Measurements from ENCODE around the gene CARD11.

The CARD11 gene

DNA sequence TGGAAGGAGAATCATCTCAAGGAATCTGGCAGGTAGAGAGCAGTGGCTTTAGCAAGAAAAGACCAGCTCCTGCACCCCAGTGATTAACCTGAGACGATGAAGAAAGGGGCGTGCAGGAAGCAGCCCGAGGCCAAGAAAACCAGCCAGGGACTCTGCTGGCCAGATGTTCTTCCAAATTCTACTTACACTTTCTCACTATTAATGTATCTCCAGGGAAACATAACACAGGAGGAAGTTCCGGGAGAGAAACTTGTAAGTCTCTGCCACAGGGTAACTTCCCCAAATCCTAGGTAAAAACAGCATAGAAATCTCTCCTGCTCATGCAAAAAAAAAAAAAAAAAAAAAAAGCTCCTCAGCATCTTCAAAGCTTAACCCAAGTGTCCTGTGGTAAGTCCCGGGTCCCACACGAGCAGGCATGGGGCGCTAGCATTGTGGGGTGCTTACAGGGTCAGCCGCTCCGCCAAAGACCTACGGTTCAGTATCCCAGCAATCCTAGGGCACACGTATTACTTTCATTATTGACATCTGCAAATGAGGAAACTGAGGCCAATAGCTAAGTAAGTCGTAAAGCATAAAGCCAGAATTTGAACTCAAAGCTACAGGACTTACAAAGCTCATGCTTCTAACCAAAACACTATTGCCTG lies 102.3 kb downstream of the CARD11 start:
- no peak for DNase-seq (ENCODE audit: low read depth, low spot score)

DNA sequence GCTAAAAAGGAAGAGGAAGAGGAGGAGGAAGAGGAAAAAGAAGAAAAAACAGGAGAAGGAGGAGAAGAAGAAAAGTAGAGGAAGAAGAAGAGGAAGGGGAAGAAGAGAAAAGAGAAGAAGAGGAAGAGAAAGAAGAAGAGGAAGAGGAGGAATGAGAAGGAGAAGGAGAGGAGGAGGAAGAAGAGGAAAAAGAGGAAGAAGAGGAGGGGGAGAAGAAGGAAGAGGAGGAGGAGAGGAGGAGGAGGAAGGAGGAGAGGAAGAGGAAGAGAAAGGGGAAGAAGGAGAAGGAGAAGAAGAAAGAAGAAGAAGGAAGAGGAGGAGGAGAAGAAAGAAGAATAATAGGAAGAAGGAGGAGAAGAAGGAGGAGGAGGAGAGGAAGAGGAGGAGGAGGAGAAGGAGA lies 103.2 kb downstream of the CARD11 start:
- no peak for DNase-seq (ENCODE audit: low read depth, low spot score)

DNA sequence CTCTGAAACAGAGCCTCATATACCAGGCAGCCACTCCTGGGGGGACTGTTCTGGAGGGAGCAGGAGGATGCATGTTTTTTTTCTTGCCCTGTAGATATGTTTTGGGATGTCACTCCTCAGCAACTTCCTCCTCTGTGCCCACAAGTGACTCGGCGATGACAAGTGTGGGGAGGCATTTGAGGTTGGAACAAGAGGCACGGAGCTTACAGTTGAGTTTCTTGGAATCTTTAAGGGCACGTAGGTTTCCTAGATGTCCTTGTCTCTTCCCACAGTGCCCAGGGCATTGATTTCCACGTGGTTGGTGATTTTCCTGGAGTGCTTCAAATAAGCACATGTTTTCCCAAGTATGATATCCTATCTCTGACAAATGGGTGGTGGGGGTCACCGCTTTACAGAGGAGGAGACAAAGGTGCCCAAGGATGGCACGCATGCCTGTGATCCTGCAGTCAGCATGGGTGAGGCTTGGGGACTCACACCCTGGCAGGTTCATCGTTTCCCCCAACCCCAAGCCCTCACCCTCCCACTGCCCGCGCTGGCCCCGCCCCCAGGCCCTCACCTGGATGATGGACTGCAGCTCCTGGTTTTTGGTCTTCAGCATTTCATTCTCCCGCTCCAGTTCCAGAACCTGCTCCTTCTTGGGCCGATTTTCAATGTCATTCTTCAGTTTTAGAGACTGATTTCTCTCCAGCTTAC lies 104.3 kb downstream of the CARD11 start:
- DNase-seq (ENCODE audit: low read depth, low spot score), result no peak

DNA sequence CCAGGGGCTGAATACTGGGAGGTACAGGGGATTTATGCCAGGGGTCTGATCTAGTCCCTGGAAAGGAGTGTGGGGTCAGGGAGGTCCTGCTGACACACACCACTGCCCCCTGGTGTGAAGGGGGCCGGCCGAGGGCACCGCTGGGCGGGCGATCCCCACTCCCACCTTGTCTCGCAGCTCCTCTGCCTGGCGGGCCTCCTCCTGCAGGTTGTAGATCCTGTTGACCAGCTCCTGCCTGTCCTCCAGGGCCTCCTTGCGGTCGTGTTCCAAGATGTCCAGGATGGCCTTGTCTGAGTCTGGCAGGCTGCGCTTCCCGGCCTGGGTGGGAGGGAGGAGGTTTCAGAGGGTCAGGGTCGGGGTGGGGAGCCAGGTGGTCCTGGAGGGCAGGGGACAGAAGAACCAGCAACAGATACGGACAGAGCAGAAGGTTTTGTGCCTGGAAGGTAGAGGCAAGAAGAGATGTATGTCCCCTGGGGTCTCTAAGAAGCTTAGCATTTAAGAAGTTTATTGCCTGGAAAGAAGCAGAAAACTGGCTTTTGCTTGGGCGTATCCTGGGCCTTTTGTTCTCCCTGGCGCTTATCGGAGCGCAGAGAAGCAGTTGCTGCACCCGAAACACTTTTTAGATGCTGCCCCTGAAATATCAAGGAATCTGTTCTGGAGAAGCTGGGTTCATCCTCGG lies 105.0 kb downstream of the CARD11 start:
- no peak for DNase-seq (ENCODE audit: low read depth, low spot score)

DNA sequence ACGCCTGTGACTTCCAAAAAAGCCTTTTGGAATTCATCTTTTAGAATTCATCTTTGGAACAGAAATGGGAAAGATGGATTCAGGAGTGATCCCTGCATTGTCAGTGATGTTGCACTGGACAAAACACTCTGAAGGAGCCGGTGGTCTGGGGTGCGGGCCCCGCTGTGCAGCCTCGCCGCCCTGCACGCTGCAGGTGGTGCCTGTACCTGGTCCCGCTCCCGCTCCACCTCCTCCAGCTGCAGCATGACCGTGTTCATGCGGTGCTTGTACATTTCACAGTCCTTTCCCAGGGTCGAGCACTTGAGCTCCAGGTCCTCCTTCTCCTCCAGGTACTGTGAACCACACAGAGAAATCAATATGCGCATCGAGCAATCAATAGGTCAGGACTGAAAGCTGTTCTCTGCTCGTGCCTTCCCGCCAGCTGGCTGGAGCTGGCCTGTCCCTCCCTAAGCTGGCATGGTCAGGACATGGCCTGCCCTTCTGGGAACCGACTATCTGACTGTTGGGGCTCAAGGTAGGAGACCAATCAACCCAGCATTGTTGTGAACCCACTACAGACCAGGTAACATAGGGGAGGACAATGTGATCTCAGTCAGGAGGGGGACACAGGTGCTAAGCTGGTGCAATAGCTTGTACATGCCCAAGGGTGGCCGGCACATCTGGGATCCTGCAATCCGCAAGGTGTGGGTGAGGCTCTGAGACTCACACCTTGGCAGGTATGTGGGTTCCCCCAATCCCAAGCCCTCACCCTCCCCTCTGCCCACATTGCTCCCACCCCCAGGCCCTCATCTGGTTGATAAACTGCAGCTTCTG lies 105.8 kb downstream of the CARD11 start:
- no peak for DNase-seq (ENCODE audit: low read depth, low spot score)

DNA sequence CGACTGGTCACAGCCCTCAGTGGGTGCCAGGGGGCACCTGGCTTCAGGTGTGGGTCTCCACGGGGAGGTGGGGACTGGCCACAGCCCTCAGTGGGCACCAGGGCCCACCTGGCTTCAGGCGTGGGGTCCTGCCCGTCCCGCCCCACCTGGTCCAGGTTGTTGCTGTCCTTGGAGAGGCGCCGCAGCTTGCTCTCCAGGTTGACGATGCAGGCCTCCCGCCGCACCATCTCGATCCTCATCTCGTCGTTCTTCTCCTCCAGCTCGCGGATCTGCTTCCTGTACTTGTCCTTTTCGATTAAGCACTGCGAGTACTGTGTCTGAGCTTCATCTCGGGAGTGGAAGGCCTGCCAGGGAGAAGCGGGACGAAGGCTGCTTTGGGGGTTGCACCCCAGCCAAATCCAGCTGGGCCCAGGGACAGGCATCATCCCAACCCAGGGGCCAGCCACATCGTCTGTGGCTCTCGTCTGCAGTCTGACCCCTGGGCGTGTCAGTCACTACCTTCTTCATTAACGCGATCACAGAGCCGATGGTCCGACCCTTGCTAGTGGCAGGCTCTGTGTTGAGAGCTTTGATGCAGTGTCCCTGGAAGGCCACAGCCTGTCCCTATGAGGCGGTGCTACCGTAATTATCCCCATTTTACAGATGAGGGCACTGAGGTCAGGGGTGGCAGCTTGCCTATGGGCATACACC lies 106.6 kb downstream of the CARD11 start:
- no peak for DNase-seq (ENCODE audit: low read depth, low spot score)

DNA sequence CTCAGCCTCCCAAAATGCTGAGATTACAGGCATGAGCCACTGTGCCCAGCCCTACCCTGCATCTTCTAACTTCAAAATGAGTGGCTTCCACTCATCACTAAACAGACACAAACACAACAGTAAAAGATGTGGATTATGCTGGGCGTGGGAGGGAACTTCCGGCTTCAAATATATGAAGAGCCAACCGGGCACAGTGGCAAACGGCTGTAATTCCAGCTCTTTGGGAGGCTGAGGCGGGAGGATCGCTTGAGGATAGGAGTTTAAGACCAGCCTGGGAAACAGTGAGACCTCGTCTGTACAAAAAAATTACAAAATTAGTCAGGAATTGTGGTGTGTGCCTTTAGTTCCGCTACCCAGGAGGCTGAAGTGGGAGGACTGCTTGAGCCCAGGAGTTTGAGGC lies 107.4 kb downstream of the CARD11 start:
- DNase-seq (ENCODE audit: low read depth, low spot score), result no peak

DNA sequence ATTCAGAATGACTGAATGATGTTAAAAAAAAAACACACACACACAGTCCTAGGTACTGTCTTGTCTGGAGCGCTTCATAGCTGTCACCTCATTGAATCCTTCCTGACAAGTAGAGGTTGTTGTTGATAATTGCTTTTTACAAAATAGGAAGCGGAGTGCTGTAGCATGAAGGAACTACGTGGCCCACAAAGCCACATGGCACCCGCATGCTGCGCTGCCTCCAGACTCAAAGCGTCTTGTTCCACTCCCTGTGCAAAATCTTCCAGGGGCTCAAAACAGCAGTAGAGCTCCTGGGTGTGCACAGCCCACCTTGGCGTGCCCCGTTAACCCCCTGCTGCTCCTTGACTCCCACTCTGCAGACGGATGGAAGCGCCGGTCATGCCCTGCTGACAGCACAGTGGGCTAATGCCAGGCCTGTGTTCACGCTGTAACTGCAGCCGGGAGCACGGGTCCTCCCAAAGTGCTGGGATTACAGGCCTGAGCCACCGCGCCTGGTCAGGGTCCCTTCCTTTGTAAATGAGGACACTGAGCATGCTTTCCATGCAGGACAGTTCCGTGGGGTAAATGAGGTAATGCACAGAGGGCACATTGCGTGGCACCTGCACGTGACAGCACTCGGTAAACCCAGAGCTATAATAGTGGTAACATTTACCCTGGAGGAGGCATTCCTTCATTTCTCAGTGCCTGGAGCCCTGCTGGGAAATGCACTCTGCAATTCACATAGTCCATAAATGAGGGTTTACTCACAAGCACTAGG lies 108.5 kb downstream of the CARD11 start:
- no peak for DNase-seq (ENCODE audit: low read depth, low spot score)

DNA sequence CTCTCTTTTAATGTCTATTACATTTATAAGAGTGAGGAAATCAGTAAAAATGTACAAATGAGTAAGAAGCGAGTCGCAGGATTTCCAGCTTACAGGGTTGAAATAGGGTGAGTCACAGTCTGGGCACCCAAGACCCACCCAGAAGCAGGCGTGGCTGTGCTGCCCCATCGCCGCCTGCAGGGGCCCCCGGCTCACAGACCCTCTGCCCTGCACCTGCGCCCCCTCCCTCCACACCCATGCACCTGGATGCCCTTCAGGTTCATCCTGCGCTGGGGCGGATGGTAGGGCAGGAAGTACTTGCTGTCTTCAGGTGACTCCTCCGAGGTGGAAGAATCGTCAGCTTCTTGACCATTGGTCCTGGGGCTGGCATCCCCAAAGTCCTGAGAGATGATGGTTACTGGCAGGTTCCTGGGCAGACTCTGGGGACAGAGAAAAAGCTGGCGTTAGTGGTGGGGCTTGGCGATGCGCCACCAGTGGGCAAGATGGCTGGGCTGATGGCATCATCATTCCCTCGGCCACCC lies 109.4 kb downstream of the CARD11 start:
- DNase-seq (ENCODE audit: low read depth, low spot score), result no peak

DNA sequence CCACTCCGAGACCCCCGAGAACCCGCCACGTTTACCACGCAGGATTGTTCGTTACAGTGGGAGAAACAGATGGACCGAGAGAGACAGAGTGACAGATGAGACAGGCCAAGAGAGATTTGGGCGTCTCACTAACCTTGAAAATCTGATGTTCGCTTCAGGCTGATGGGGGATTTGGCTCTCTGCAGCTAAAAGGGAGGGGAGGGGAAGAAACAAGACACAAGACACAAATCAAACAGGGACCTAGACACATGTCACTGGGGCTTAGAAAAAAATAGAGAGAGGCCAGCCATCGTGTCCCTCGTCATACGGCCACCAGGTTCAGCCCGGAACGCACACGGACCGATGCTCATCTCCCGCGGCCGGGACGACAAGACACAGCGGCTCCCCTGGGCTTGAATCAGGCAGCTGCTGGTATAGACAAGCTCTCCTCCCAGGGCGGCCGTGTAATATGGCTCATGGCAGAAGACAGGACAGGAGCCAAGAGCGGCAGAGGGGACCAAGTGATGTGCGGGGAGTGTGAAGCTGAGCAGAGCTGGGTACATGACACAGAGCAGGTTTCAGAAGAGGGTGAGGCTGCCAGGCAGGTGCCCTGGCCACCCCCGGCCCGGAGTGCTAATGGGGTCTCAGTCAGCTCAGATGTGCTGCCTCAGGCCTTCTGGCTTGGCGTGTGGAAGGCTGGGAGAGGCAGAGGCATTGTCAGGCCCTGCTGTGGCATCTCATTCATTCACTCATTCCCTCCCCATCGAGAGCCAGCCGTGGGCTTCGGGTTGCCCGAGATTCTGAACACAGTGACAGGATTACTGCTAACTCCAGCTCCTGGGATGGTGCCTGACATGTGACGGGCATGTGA lies 111.0 kb downstream of the CARD11 start:
- DNase-seq (ENCODE audit: low read depth, low spot score), result no peak

DNA sequence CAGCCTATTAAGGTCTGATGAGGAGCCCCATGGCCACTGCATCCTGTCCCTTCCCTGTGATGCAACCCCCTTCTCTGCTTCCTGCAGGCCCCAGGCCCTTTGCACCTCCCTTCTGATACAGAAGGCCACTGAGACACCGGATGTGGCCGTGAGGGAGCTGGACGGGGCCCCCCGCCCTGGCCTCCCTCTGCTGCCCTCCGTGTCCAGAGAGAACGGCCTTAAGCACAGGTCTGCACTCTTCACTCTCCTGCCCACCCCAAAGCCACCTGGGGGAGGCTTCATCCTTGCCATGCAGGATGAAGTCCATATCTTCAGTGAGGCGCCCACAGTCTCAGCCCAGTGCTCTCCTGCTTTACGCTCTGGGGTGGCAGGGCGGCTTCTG lies 112.6 kb downstream of the CARD11 start:
- DNase-seq (ENCODE audit: low read depth, low spot score), result no peak

DNA sequence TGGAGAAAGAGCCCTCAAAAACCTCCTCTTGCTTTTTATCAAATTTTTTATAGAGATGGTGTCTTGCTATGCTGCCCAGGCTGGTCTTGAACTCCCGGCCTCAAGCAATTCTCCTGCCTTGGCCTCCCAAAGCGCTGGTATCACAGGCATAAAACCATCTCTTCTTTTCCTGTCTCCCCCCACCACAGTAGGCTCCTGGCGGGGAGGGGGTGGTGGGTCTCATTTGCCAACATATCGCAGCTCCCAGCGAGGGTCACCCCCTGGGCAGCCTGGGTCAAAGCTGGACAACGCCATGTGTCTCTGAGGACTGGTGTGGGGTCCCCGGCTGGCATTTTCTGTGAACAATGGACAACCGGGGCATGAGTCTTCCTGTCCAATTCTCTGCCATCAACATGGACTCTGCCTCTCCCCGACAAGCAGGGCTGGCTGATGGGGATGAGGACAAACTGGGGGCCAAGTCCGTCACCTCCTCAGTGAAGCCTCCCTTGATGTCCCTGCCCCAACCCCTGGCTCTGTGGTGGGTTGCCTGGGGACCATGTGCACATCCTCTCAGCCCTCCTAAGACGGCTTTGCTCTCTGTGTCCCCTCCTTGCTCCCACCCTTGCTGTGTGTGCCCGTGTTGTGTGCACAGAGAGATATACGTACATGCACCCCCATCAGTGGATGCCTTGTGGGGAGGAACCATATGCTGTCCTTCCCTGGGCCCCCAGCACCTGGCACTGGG lies 113.2 kb downstream of the CARD11 start:
- no peak for DNase-seq (ENCODE audit: low read depth, low spot score)

DNA sequence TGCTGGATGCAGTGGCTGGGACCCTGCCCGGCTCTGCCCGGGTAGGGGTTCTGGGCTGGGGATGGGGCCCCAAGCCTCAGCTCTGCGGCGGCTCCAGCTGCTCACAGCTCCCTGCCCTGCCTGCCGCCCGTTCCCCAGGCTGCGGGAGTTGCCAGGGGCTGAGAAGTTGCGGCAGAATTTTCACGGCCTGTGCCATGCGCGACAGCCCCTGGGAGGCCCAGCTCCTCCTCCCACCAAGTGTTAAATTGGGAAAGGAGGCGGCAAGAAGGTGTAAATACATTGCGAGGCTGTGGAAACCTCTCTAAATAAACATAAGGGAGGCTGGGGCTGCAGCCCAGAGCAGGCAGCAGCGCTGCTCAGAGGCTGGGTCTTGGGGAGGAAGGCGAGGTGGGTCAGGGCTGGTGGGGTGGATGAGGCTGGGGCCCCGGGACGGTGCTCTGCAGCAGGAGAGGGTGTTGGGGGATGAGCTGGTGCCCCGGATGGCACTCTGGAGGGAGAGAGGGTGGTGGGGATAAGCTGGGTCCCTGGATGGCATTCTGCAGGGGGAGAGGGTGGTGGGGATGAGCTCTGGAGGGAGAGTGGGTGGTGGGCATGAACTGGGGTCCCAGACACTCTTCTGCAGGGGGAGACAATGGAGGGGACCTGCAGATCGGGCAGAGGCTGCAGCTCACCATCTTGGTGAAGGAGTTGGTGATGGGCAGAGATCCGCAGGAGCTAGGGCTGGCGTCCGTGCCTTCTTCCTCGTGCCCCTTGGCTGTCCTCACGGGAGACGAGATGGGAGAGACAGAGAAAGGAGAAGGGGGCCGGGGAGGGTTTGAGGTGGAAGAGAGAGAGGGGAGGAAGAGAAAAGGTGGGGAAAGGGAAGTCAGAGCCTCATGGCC lies 114.1 kb downstream of the CARD11 start:
- DNase-seq (ENCODE audit: low read depth, low spot score), result no peak

DNA sequence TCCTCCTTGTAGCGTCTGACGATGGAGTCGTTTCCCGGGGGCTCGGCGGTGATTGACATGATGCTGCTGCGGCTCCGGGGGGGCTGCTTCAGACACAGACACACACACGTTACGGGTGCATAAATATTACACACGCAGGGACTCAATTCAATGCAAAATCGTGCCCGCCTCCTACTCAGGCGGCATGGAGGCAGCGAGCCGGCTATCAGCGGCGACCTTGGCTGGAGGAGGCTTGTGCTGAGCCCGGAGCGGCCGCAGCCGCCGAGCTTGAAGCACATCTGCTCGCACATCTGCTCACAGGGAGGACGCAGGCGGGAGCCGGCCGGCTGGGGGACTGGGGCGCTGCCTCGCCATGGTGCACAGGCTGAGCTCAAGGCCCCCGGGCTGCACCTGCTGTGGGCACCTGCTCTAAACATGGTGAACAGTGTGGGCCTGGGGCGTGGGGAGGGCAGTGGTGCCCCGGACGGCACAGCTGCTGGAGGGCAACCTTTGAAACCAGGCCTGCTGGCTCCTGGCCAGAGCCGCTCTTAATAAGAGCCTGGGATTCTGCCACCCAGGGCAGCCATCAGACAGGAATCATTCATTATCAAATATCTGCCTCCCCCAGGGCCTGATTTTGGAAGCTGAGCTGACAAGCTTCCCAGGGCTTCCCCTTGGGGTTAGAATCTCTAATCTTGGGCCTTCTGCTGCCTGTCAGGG lies 114.9 kb downstream of the CARD11 start:
- DNase-seq (ENCODE audit: low read depth, low spot score), result no peak

DNA sequence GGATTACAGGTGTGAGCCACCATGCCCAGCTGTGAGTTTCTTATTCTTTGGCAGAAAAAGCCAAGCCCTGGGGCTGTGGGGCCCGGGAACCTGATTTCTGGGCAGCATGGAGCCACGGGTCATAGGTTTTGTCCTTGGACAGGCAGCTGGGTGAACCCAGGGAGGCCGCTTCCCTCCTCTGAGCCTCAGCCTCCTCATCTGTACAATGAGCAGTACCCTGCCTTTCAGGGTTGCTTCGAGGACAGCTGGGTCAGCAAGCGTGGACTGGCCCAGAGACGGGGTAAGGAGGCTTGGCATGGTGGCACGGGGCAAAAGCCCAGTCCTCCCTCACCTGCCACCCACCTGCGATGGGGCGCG lies 115.4 kb downstream of the CARD11 start:
- DNase-seq (ENCODE audit: low read depth, low spot score), result no peak

DNA sequence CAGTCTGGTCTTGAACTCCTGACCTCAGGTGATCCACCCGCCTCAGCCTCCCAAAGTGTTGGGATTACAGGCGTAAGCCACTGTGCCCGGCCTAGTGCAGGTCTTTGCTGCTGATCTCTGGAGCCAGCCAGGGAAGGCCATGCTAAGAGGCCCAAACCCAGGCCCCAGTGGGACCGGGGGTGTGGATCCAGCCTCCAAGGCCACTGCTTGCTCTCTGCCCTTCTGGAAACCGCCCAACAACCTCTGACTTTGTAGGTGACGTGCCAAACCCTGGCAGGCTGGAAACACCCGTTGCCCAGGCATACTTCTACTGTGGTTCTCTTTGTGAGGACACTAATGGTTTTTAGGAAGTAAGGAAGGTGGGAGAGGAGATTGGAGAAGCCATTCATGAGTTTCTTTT lies 116.1 kb downstream of the CARD11 start:
- no peak for DNase-seq (ENCODE audit: low read depth, low spot score)

DNA sequence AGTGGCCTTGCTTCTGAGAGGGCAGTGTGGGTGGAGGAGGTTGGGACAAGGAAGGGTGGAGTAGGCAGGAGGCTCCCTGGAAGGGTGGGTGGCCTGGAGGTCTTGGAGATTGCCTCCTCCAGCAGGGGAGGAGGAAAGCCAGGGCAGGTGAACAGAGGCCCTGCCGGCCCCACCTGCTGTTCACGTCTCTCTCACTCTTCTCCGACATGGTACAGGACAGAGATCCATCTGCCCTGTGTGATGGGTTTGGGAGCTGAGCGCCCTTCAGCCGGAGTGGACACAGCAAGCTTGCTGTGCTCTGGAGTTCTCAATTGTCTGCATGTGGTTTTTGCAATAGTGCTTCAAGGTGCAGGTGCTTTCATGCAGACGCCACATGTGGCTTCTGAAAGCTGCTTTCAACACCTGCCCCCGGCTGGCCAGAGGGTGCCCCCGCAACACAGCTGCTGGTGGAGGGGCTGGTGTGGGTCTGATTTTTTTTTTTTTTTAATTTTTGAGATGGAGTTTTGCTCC lies 116.7 kb downstream of the CARD11 start:
- DNase-seq (ENCODE audit: low read depth, low spot score), result no peak

Measured in smooth muscle cell of the brain vasculature (primary cell).